GM18505 (cell line): ENCODE data around the gene IRX2.

ENCODE experiments used
- ATAC-seq: cut with Tn5 transposase; IDR thresholded peaks from one replicate; pipeline ENCODE4 v1.9.1; 2021; ENCODE audit not compliant: unreplicated experiment
- POLR2A ChIP-seq: IDR thresholded peaks from 4 replicates; pipeline ENCODE4 v1.6.1; 2011; ENCODE audit warnings: borderline replicate concordance; ENCODE audit not compliant: insufficient read depth, insufficient read length; ENCODE audit errors: extremely low read depth

IRX2 gene

DNA sequence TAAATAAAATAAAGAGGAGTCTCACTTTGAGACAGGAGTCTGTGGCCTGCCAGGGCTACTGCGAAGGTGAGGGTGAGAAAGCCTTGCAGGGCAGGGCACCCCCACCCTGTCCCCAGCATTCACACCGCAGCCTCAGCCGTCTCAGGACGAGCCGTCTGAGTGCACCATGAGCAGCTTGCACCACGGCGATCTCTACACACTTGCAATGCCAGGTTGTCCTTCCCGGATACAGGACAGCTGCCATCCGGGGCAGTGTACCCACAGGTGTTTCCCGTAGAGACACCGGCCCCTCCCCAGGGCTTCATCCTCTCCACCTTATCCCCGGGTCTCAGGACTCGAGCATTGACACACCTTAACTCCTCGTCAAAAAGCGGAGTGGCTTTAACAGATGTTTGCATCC is 43.3 kb downstream of the IRX2 start:
- ATAC-seq, result no peak
- no peak for TF ChIP-seq POLR2A

DNA sequence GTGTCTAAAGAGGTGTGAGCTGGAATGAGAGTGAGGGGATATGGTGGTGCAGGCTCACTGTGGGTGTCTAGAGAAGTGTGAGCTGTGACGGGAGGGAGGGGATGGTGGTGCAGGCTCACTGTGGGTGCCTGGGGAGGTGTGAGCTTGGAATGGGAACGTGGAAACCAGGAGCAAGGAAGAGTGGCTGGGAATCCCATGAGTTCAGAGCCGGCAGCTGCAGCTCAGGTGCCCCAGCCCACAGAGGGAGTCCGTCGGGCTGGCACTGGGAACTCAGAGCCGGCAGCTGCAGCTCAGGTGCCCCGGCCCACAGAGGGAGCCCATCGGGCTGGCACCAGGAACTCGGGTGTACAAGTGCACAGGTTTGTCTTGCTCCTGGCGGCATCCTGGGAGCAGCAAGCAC is 45.6 kb downstream of the IRX2 start:
- no peak for ATAC-seq
- no peak for TF ChIP-seq POLR2A

DNA sequence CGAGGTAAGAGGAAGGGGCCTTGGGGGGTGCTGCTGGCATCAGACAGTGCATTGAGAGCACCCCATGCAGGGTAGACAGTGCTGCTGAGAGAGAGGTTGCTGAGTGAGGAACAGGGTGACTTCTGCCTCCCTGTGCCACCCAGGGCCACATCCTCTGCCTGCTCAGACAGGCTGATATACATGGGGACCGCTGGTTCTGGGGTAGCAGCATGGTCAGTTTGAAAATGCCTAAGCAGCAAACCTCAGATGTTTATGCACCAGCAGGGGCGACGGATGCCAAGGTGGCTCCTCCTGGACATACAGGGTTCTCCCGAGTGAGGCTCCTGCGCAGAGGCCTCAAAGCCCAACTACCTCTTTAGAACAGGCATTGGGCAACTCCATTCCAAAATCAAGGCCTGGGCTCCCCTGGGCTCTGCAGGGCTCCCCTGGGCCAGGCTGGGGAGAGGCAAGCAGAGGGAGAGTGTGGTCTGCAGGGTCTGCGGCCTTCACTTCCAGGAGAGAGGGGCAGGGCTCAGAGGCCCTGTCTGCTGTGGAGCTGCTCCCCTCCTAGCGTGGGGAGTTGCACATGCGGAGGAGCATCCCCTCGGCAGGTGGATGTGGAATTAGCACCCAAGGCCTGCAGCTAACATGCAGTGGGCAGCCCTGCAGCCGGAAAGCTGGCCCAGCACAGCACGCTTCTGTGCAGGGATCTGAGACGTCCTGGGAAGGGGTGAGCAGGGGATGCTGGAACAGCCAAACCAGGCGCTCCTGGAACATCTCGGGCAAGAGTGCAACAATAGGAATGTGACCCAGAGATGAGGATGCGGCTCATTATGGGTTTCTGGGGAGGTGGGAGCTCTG is 46.5 kb downstream of the IRX2 start:
- ATAC-seq, result no peak
- TF ChIP-seq POLR2A, result no peak

DNA sequence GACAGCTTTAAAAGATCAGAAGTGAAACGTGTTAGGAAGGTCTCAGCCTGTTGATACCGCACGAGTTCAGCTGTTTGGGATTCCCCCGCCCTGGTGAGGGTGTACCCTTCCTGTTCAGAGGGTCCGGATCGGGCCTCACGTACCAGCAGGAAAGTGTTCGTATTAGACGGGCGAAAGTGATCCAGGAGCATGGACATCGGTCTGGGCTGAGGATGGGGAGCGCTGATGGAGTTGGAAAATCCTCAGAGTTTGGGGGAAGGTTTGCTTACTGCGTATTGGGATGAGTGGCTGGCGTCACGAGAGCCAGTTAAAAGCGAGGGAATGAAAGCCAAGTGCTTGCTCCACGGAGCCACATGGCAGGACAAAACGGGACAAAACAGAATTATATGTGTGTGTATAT is 47.4 kb downstream of the IRX2 start:
- ATAC-seq, result no peak
- no peak for TF ChIP-seq POLR2A

- no peak for TF ChIP-seq POLR2A
- no peak for ATAC-seq
Observed at GRCh38 chr5:2703615-2704014, 47.9 kb downstream of the IRX2 start.

GRCh38 chr5:2703041-2703440 is 48.4 kb downstream of the IRX2 start:
- TF ChIP-seq POLR2A, result no peak
- ATAC-seq, result no peak

- no peak for TF ChIP-seq POLR2A
- no peak for ATAC-seq
Observed at GRCh38 chr5:2702096-2702879, 49.2 kb downstream of the IRX2 start.

GRCh38 chr5:2701592-2701991 is 49.9 kb downstream of the IRX2 start:
- ATAC-seq, result no peak

GRCh38 chr5:2700876-2701275 is 50.6 kb downstream of the IRX2 start:
- no peak for TF ChIP-seq POLR2A
- no peak for ATAC-seq

More at GRCh38 chr5:2701592-2701991, 49.9 kb downstream of the IRX2 start:
- TF ChIP-seq POLR2A, result no peak

DNA sequence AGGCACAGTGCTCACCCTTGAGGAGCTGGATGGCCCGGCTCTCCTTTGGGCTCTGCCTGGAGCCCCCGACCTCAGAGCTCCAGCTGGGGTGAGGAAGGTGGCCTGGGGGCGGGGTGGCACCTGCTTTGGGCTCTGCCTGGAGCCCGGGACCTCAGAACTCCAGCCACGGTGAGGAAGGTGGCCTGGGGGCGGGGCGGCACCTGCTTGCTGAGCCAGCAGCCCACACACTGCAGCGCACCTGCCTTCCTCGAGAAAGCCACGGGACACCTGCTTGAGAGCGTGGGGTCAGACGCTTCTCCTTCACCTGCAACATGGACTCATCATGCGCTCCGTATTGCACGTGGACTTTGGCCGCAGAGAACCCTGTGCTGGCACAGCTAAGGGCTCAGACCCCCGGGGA is 51.8 kb downstream of the IRX2 start:
- no peak for ATAC-seq
- TF ChIP-seq POLR2A, result no peak

GRCh38 chr5:2699231-2699630 is 52.2 kb downstream of the IRX2 start:
- no peak for ATAC-seq

GRCh38 chr5:2698581-2698980 is 52.9 kb downstream of the IRX2 start:
- TF ChIP-seq POLR2A, result no peak
- no peak for ATAC-seq

More at GRCh38 chr5:2699231-2699630, 52.2 kb downstream of the IRX2 start:
- no peak for TF ChIP-seq POLR2A

DNA sequence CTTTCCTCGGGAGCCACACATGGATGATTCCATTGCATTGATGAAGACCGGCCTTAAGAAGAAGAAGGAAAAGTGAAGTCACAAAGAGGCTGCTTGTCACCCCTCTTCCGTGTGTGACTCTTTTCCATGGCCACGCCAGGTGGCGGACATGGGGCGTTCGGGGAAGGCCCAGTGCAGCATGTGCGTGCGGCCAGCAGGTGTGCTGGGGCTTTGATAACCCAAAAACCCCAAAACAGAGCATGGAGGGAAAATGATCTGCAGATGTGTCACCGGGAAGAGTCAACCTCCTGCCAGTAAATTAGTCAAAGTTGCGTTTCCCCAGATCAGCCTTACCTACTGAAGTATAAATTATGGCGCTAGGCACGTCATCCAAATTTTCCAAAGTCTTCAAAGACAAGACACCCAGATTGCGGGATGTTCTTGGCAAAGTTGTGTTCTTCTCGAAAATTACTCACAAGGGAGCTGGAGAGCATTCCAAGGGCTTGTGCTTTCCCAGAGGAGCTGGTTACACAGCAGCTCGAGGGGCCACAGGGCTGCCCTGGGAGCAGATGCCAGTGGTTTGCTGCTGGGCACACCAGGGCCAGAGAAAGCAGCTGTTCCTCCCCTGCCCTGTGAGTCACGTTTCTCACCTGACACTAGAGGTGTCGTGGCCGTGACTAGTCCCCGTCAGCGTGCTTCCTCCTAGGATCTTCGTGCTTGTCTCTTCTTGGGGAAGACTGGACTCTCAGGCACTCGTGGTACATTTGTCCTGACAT is 53.9 kb downstream of the IRX2 start:
- no peak for TF ChIP-seq POLR2A
- no peak for ATAC-seq
